Chondrocyte (in vitro differentiated cells): Measurements from ENCODE around the gene PLD1. TPM values are rescaled to one million over a fixed set of nuclear protein-coding genes. Genes with fewer than 3 reads are reported as not detected.

ENCODE experiments used
- DNase-seq: peaks from one replicate; pipeline ENCODE4 v3.0.0; 2021; ENCODE audit warnings: mixed read lengths, low spot score
- H3K27ac Mint-ChIP-seq: one replicate; pipeline ENCODE4 v1.8.0; 2021; ENCODE audit warnings: mild to moderate bottlenecking, moderate library complexity, mixed read lengths; ENCODE audit not compliant: unreplicated experiment
- H3K27me3 Mint-ChIP-seq: 2 replicates; pipeline ENCODE4 v1.8.0; 2021; ENCODE audit warnings: low read depth, mixed read lengths
- H3K36me3 Mint-ChIP-seq: 2 replicates; pipeline ENCODE4 v1.8.0; 2021; ENCODE audit warnings: low read depth, mixed read lengths
- H3K4me1 Mint-ChIP-seq: 2 replicates; pipeline ENCODE4 v1.8.0; 2021; ENCODE audit warnings: low read depth, mild to moderate bottlenecking, mixed read lengths
- H3K4me3 Mint-ChIP-seq: one replicate; pipeline ENCODE4 v1.8.0; 2021; ENCODE audit warnings: mild to moderate bottlenecking, moderate library complexity, mixed read lengths; ENCODE audit not compliant: unreplicated experiment
- H3K9me3 Mint-ChIP-seq: 2 replicates; pipeline ENCODE4 v1.8.0; 2021; ENCODE audit warnings: low read depth, mixed read lengths
- total RNA-seq: library from RNA; stranded (reverse); gene quantifications from 3 replicates; pipeline ENCODE4 v1.2.1, GENCODE V29; 2021
- TF ChIP-seq, protein P1 (sequence below): fragments of 200-600 bp; sonication (generic); IDR thresholded peaks from 2 replicates; pipeline ENCODE4 v1.5.0; 2021; ENCODE audit warnings: antibody characterized with exemption, mild to moderate bottlenecking, moderate library complexity

Gene PLD1
- total RNA-seq, 1 donor from 2014 or later, result 17.0 TPM

DNA sequence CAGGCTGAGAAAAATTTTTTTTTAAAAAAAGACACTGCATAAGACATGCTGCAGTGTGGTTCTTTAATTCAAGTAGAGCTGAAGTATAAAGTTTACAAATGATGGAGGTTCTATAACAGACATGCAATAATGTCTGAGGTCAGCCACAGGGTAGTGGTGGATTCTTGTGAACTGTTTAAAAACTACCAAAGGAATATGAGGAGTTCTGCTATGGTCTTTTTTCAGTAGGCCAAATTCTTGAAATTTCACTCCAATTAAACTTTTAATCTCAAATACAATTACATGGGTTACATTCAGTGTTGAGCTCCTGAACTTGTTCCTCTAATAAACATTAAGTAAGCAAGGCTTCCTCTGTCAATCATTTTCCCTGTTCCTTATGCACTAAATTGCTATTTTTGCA lies 122.7 kb downstream of the PLD1 start:
- no peak overlapping the region for H3K4me3 Mint-ChIP-seq
- H3K36me3 Mint-ChIP-seq, result peaks cover 30% of the 10 kb centered on the region
- no peaks in the 10 kb centered on the region for H3K27me3 Mint-ChIP-seq
- peaks cover 15% of the 10 kb centered on the region for H3K4me1 Mint-ChIP-seq
- DNase-seq, result no peak
- no peak overlapping the region for H3K27ac Mint-ChIP-seq
- TF ChIP-seq, protein P1, sequence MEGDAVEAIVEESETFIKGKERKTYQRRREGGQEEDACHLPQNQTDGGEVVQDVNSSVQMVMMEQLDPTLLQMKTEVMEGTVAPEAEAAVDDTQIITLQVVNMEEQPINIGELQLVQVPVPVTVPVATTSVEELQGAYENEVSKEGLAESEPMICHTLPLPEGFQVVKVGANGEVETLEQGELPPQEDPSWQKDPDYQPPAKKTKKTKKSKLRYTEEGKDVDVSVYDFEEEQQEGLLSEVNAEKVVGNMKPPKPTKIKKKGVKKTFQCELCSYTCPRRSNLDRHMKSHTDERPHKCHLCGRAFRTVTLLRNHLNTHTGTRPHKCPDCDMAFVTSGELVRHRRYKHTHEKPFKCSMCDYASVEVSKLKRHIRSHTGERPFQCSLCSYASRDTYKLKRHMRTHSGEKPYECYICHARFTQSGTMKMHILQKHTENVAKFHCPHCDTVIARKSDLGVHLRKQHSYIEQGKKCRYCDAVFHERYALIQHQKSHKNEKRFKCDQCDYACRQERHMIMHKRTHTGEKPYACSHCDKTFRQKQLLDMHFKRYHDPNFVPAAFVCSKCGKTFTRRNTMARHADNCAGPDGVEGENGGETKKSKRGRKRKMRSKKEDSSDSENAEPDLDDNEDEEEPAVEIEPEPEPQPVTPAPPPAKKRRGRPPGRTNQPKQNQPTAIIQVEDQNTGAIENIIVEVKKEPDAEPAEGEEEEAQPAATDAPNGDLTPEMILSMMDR, result no peak
- H3K9me3 Mint-ChIP-seq, result peaks cover 4% of the 10 kb centered on the region

DNA sequence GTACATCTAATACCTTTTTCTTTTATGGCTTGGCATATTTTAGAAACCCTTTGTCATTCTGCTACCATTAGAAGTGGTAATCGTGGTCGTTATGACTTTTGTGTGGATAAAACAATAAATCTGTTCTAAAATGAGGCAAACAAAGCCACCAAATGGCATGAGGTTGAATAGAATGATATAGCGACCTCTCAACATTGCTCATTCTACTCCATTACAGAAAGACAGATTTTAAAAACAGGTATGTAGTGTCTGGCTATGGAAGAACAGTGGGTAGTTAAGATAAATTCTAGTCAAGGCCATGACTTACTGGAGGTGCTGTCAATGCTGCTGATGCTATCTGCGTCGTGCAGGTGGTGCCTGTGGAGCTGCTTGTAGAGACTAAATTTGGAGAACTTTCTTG lies 123.2 kb downstream of the PLD1 start:
- Mint-ChIP-seq H3K9me3 (peaks cover 4% of the 10 kb centered on the region), H3K4me3 (no peak overlapping the region), H3K27me3 (no peaks in the 10 kb centered on the region), H3K4me1 (peaks cover 15% of the 10 kb centered on the region), H3K27ac (no peak overlapping the region), H3K36me3 (peaks cover 32% of the 10 kb centered on the region)
- DNase-seq, result no peak
- TF ChIP-seq, protein P1, result no peak

DNA sequence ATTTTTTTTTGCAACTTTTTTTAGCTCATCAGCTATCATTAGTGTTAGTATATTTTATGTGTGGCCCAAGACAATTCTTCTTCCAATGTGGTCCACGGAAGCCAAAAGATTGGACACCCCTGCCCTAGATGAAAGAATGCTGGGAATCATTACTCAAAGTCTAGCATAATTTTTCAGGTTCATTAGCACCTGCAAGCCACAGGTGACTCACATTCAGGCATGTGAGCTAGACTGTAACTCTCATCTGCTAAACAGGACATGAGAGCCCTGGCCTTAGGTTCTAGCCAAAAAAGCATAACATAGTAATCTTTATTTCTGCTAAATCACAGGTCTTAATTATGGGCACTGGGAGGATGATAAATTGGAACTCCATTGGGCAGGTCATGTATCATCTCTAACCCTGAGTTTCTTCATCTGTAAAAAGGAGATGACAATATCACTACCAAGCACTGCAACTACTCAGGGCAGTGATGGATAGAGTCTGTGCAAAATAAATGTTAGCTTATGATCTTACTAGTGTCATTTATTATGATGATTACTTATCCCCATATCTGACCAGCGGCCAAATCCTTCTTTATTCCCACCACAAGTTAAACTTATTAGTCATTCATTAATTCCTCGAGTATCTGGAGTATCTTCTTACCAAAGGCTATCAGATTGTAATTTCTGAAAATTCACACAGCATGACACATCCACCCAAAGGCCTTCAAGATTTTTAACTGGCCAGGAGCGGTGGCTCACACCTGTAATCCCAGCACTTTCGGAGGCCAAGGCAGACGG lies 125.0 kb downstream of the PLD1 start:
- H3K27me3 Mint-ChIP-seq, result no peaks in the 10 kb centered on the region
- no peak for DNase-seq
- peaks cover 27% of the 10 kb centered on the region for H3K36me3 Mint-ChIP-seq
- H3K4me3 Mint-ChIP-seq, result no peak overlapping the region
- H3K9me3 Mint-ChIP-seq, result peaks cover 2% of the 10 kb centered on the region
- TF ChIP-seq, protein P1, result no peak
- no peak overlapping the region for H3K27ac Mint-ChIP-seq
- peaks cover 15% of the 10 kb centered on the region for H3K4me1 Mint-ChIP-seq

DNA sequence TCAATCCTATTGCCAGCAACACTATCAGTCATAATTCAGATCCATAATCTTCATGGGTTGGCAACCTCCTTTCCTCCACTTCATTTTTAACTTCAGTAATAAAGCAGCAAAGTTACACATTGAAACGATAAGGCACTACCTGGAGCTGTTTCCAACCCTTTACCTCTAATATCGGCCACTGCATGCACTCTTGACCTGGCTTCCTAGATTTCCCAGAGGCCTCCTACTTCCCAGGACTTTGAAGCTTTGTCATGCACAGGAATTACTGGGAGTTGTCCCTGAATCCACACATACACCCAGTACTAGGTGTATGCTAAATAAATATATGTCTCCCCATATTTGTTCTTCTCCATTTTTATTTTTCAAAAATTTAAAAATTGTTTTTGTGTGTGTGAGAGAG lies 126.1 kb downstream of the PLD1 start:
- H3K4me1 Mint-ChIP-seq, result peaks cover 15% of the 10 kb centered on the region
- peaks cover 23% of the 10 kb centered on the region for H3K36me3 Mint-ChIP-seq
- no peak overlapping the region for H3K27ac Mint-ChIP-seq
- no peaks in the 10 kb centered on the region for H3K9me3 Mint-ChIP-seq
- no peak overlapping the region for H3K4me3 Mint-ChIP-seq
- TF ChIP-seq, protein P1, result no peak
- no peaks in the 10 kb centered on the region for H3K27me3 Mint-ChIP-seq
- DNase-seq, result no peak

DNA sequence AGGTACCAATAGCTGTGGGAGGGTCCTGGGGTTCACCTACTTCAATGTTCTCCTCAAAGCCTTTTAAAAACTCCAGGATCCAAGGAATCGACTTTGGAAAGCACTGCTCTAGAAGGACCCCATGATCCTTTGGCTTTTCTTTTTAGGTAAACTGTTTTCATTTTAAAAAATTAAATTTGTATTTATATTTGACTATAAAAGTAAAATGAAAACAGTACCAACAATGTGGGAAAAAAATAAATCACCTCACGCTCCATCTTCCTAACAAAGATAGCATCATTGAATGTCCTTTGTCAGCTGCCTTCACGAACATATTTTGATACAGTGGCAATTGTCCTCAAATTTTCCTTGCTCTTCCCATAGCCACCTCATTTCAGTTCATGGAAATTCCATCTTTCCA lies 127.5 kb downstream of the PLD1 start:
- DNase-seq, result no peak
- H3K27ac Mint-ChIP-seq, result no peak overlapping the region
- H3K36me3 Mint-ChIP-seq, result peaks cover 23% of the 10 kb centered on the region
- no peaks in the 10 kb centered on the region for H3K9me3 Mint-ChIP-seq
- TF ChIP-seq, protein P1, result no peak
- H3K4me1 Mint-ChIP-seq, result peaks cover 6% of the 10 kb centered on the region
- H3K4me3 Mint-ChIP-seq, result no peak overlapping the region
- no peaks in the 10 kb centered on the region for H3K27me3 Mint-ChIP-seq
